ENCODE results near the gene UBXN4.

Gene UBXN4

GRCh38 chr2:135815269-135815668, 73.6 kb downstream of the UBXN4 start:
- no peak for DNase-seq

DNA sequence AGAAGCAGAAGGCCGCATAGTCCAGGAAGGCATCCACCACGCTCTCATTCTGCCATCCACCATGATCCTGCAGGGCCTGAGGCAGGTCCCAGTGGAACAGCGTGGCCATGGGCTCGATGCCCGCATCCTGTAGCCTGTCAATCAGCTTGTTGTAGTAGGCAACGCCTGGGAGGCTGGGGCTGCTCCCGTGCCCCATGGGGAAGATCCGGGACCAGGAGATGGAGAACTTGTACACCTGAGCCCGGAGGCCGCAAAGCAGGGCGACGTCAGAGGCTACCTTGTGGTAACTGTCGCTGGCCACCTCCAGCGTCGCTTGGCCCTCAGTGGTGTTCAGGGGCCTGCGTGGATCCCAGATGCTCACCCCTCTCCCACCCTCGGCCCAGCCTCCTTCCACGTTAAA, 75.8 kb downstream of the UBXN4 start:
- DNase-seq, result no peak

GRCh38 chr2:135817951-135818350, 76.3 kb downstream of the UBXN4 start:
- DNase-seq, result no peak

GRCh38 chr2:135818937-135819610, 77.4 kb downstream of the UBXN4 start:
- no peak for DNase-seq

DNA sequence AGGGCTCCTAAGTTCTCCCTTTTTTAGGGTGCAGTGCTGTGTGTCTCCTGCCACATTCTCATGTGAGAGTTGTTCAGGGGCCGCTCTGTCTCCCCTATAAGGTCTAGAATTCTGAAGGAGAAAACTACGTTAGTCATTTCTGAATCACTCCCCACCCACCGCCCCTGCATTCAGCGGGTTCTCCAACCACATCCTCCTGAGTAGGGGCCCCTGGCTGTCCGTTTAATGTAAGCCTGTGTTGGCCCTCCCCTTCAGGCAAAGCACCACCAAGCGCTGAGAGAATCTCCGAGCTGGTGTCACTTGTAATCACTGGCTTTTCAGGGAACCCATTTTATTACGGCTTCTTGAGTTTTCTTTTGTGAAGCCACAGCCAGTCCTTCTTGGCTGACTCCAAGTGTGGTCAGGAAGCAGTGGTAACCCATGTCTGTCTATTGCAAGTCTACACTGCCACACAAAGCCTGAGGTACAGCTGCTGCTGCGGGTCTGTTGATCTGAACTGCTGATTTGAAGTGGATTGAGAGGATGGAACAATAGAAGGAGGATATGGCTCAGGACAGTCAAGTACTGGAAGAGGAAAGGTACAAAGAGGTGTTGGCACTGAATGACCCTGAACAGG, 78.5 kb downstream of the UBXN4 start:
- peak; percentile 66 for DNase-seq

DNA sequence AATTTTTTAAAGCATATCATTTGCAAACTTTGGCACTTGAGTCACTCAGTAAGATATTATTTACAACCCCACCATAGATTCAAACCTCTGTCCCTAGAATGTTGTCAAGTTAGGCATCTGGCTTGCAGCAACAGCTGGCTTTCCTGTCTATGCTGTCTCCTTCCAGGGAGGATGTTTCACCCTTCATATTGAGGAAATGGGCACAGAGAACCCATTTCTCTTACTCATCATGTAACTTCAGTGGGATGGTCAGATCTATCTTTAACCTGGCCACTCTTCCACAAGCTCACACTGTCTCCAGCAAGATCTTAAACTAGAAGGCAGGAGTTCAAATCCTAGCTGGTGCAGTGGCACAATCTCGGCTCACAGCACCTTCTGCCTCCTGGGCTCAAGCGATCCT, 79.5 kb downstream of the UBXN4 start:
- no peak for DNase-seq

DNA sequence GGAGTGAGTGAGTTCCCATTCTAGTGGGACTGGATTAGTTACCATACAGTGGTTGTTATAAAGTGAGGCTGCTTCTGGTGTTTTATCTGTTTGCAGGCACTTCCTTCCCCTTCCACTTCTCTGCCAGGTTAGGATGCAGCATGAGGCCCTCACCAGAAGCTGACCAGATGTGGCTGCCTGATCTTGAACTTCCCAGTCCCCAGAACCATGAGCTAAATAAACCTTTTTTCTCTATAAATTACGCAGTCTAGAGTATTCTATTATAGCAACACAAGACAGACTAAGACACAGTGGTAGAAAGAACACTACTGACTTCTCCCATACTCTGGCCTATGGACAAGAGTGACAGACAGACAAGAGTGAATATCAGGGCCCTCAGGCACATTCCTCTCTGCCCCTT, 81.2 kb downstream of the UBXN4 start:
- DNase-seq, result no peak

GRCh38 chr2:135825131-135825530, 83.5 kb downstream of the UBXN4 start:
- DNase-seq, result no peak

- DNase-seq, result no peak
Observed at GRCh38 chr2:135825550-135826176, 84.0 kb downstream of the UBXN4 start.

DNA sequence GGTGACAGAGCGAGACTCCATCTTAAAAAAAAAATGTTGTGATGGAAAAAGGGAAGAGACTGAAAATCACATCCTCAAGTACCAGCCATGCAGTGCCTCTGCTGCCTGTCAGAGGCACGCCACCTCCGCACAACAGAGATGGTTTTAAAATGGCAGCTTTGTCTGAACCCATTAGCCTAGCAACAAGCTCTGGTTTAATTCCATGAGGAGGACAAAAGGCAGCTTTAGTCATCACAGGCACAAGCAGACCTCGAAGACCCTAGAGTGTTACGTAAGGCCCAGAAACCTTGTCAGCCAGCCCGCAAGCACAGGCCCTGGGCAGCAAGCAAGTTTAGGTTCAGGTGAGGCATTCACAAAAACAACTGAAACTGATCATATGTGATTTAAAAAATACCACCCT, 84.9 kb downstream of the UBXN4 start:
- DNase-seq, result no peak

DNA sequence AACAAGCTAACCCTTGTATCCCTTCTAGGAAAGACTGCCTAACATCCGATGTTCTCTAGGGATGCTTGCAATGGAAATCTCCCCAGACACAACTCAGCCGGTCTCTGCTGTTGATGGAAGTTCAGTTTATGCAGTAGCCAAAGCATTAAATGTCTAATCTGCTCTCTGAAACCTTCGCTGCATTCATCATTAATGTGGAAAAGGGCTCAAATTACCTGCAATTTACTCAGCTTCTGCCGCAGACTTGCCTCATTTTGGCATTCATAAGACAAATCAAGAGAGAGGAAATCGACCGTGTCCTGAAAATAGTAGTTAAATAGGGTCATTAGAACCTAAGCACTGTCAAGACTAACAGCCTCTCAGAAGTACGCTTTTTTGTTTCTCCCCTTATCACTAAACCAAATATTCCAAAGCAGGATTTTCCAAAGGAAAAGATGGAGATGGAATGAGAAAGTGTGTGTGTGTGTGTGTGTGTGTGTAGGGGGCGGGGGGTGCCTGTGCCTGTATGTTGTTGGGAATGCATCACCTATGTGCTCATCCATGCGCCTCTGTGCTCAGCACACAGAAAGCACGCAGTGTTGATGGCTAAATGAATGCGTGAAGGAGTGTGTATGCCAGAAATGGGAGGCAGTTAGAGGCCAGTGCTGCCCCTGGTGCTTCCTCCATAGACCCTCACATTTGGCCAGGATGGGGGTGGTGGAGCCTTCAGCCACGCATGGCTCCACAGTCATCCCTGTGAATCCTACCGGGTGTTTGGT, 87.9 kb downstream of the UBXN4 start:
- DNase-seq, result no peak

DNA sequence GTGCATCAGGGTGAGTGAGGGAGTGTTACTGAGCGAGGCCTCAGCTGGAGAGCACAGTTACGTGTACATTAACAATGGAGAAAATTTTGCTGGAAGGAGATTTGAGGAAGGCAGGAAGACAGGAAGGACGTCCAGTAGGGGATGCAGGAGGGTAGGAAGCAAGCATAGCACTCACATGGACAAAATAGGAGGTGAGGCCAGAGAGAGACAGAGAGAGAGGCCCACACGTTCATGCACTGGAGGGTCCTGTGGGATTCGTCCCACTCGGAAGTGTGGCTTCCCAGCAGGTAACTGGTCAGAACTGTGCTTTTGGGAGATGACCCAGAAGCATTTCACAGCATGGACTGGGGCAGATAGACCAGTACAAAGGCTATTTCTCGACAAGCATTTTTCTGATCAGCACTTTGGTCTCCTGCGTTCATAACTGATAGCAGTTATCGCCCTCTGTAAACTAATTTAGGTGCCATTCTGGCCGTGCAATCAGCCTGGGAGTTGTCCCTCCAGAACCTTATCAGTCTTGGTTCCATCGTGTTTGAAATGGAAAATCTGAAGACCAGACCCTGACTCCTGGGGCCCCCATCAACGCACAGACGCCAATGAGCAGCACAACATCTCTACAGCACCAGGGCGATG, 89.6 kb downstream of the UBXN4 start:
- no peak for DNase-seq

DNA sequence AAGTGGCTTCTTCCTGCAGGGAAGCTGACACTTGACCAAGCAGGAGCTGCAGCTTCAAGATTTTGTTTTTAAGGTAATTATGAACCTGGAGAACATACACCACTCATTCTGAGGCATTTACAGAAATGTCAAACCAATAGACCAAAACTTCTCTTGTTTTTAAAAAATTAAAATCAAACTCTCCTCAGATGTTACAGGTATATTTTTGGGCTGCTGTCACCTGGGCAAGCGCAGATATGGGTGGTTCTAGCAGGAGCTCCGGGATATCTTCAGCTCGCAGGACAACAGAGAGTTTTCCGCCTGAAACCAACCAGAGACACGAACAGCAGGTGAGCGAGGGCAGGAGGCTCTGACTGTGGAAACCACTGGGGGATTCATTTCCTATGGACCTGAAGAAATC, 91.2 kb downstream of the UBXN4 start:
- DNase-seq, result no peak

Data from CD4-positive, alpha-beta T cell treated with Interleukin-6 for 4 hours (primary cell).